Measurements from ENCODE around the gene FSTL4.

- no peak for TF ChIP-seq EZH2 (IDR thresholded peaks at IDR 0.05; ENCODE audit: borderline replicate concordance, low read depth, low read length, severe bottlenecking)
- TF ChIP-seq CTCF (IDR thresholded peaks at IDR 0.05; ENCODE audit: borderline replicate concordance, extremely low read depth, low read length, poor library complexity, severe bottlenecking) = no peak
Measured at GRCh38 chr5:133266966-133267365, 345.4 kb downstream of the FSTL4 start.
